Left cardiac atrium (tissue), 4 donors: ENCODE results near the gene ST8SIA5. TPM values are rescaled to one million over a fixed set of nuclear protein-coding genes. Genes with fewer than 3 reads are reported as not detected.

Experiments
- ATAC-seq, 2 donors: fragments of 200-7000 bp; cut with Tn5 transposase; one replicate each; pipeline ENCODE4 v1.9.1; 2020; ENCODE audit warnings: mild to moderate bottlenecking in 2 of 2, moderate library complexity in 2 of 2
- DNase-seq: peaks from one replicate; pipeline ENCODE4 v3.0.0-alpha.2; 2020
- intact Hi-C, 2 donors: fragments of 100-400 bp; cut with DNase I; formaldehyde crosslinking; loops; one replicate each; pipeline versions ENCODE4 v1.14.1 to v1.15.1; 2022 to 2023
- total RNA-seq, 2 donors: library from RNA; stranded (reverse); fragmentation: NEBNext Ultra II Directional; extraction: Animal tissue kit (Norgen Biotek cat#: 25700); gene quantifications; one replicate each; pipeline ENCODE4 v1.2.1, GENCODE V29; 2021
- donor health status: DM: no; HTN: yes; CAD: no.
- donor health status: DM: no; HTN: yes; CAD: no; lungs with severe emphysema.
- donor health status: DM: yes; HTN: yes; CAD: no.
- donor health status: Dilated cardiomyopathy.

ST8SIA5 gene
- total RNA-seq, 2 donors from 2014 or later: 2.5 to 5.2 TPM

- intact Hi-C loops: no loop called here
- ATAC-seq (no peak), DNase-seq (no peak)
Observed at GRCh38 chr18:46679846-46680598, 76.8 kb downstream of the ST8SIA5 start.

GRCh38 chr18:46678785-46679399 is 78.0 kb downstream of the ST8SIA5 start:
- DNase-seq (no peak), ATAC-seq (no peak)
- intact Hi-C loops: no loop called here

GRCh38 chr18:46678041-46678440 is 78.8 kb downstream of the ST8SIA5 start:
- no peak for DNase-seq
- intact Hi-C loops: no loop called here
- no peak for ATAC-seq

- peak in 1 of 2 donors; percentile 43 for ATAC-seq
- intact Hi-C loops: no loop called here
- DNase-seq: no peak
Observed at GRCh38 chr18:46677611-46678010, 79.2 kb downstream of the ST8SIA5 start.

- no peak for DNase-seq
- no peak for ATAC-seq
- intact Hi-C loops: no loop called here
Observed at GRCh38 chr18:46676182-46676835, 80.5 kb downstream of the ST8SIA5 start.

- no peak for ATAC-seq
- intact Hi-C loops: no loop called here
- DNase-seq: no peak
Observed at GRCh38 chr18:46675112-46675511, 81.7 kb downstream of the ST8SIA5 start.

GRCh38 chr18:46672062-46672970 is 84.5 kb downstream of the ST8SIA5 start:
- ATAC-seq (no peak), DNase-seq (no peak)
- intact Hi-C loops: no loop called here

- ATAC-seq (no peak), DNase-seq (no peak)
- intact Hi-C loops: no loop called here
Observed at GRCh38 chr18:46668694-46669093, 88.2 kb downstream of the ST8SIA5 start.

GRCh38 chr18:46668135-46668534 is 88.7 kb downstream of the ST8SIA5 start:
- ATAC-seq: no peak
- no peak for DNase-seq
- intact Hi-C loops: no loop called here

- ATAC-seq: no peak
- intact Hi-C loops: no loop called here
- DNase-seq: no peak
Observed at GRCh38 chr18:46663539-46663938, 93.3 kb downstream of the ST8SIA5 start.

GRCh38 chr18:46660957-46661749 is 95.7 kb downstream of the ST8SIA5 start:
- DNase-seq: no peak
- intact Hi-C loops: no loop called here
- ATAC-seq: peak; percentile 38 to 53

GRCh38 chr18:46659484-46659883 is 97.4 kb downstream of the ST8SIA5 start:
- DNase-seq (no peak), ATAC-seq (no peak)
- intact Hi-C loops: loop anchor here (2.0 to 5.0 kb wide), 6 partner anchors 102 to 512 kb away; no protein-coding TSS in a partner anchor

- DNase-seq (no peak), ATAC-seq (no peak)
- intact Hi-C loops: loop anchor here (5.0 kb wide), 3 partner anchors 100 to 510 kb away; no protein-coding TSS in a partner anchor
Observed at GRCh38 chr18:46657115-46657955, 99.5 kb downstream of the ST8SIA5 start, which contains the start of gene LOXHD1. Gene LOXHD1, minus strand, starts transcription at chr18:46657220. Its CDS starts 187 bp downstream, at chr18:46657033.

- intact Hi-C loops: loop anchor here (5.0 kb wide), 3 partner anchors 99 to 509 kb away; no protein-coding TSS in a partner anchor
- DNase-seq (no peak), ATAC-seq (no peak)
Observed at GRCh38 chr18:46656326-46657114, 100.3 kb downstream of the ST8SIA5 start.

GRCh38 chr18:46652372-46652771 is 104.5 kb downstream of the ST8SIA5 start:
- intact Hi-C loops: no loop called here
- ATAC-seq (no peak), DNase-seq (no peak)

GRCh38 chr18:46650681-46651080 is 106.2 kb downstream of the ST8SIA5 start:
- no peak for DNase-seq
- no peak for ATAC-seq
- intact Hi-C loops: no loop called here
